Neural cell (in vitro differentiated cells): ENCODE measurements around the gene CENPO. TPM values are rescaled to one million over a fixed set of nuclear protein-coding genes. Genes with fewer than 3 reads are reported as not detected.

Experiments used
- H2AFZ ChIP-seq: fragments of 200-600, 300-800 bp; sonication (generic), shearing (Covaris generic); 2 replicates; pipeline ENCODE4 v1.6.0; 2014; ENCODE audit warnings: low read depth, mild to moderate bottlenecking, antibody characterized with exemption, low read length, moderate library complexity
- H3F3A ChIP-seq: fragments of 200-600 bp; shearing (Covaris generic); 2 replicates; pipeline ENCODE4 v1.6.1; 2016; ENCODE audit warnings: mild to moderate bottlenecking, moderate library complexity, mixed read lengths, antibody characterized with exemption, low read length; ENCODE audit not compliant: insufficient read depth, poor library complexity, severe bottlenecking
- H3K27ac ChIP-seq: fragments of 200-600, 300-800 bp; sonication (generic), shearing (Covaris generic); 2 replicates; pipeline ENCODE4 v1.5.1; 2014; ENCODE audit warnings: mild to moderate bottlenecking, low read length, moderate library complexity
- H3K27me3 ChIP-seq: fragments of 300-800, 200-600 bp; sonication (generic), shearing (Covaris generic); 2 replicates; pipeline ENCODE4 v1.6.0; 2014; ENCODE audit warnings: mild to moderate bottlenecking, low read depth, low read length, moderate library complexity; ENCODE audit not compliant: insufficient read depth
- H3K36me3 ChIP-seq: fragments of 300-800, 200-600 bp; sonication (generic), shearing (Covaris generic); 2 replicates; pipeline ENCODE4 v1.5.1; 2014; ENCODE audit warnings: mild to moderate bottlenecking, antibody characterized with exemption, low read length, moderate library complexity; ENCODE audit not compliant: insufficient read depth
- H3K4me2 ChIP-seq: fragments of 300-800, 200-600 bp; sonication (generic), shearing (Covaris generic); 2 replicates; pipeline ENCODE4 v1.6.0; 2014; ENCODE audit warnings: mild to moderate bottlenecking, low read length
- H3K4me3 ChIP-seq: fragments of 300-800, 200-600 bp; sonication (generic), shearing (Covaris generic); 2 replicates; pipeline ENCODE4 v1.5.1; 2014; ENCODE audit warnings: mild to moderate bottlenecking, low read length, moderate library complexity
- H3K79me2 ChIP-seq: fragments of 200-600 bp; shearing (Covaris generic); replicated peaks from 2 replicates; pipeline ENCODE4 v1.6.0; 2014; ENCODE audit warnings: mild to moderate bottlenecking, low read length, moderate library complexity; ENCODE audit not compliant: insufficient read depth
- H3K9ac ChIP-seq: fragments of 300-800, 200-600 bp; sonication (generic), shearing (Covaris generic); 2 replicates; pipeline ENCODE4 v1.6.1; 2016; ENCODE audit warnings: mild to moderate bottlenecking, low read length, mixed read lengths
- H3K9me2 ChIP-seq: fragments of 200-600 bp; shearing (Covaris generic); 2 replicates; pipeline ENCODE4 v1.6.1; 2016; ENCODE audit warnings: mild to moderate bottlenecking, low read length, mixed read lengths; ENCODE audit not compliant: insufficient read depth
- H3K9me3 ChIP-seq: fragments of 200-600, 300-800 bp; sonication (generic), shearing (Covaris generic); 2 replicates; pipeline ENCODE4 v1.6.1; 2016; ENCODE audit warnings: mild to moderate bottlenecking, mixed run types, low read length, moderate library complexity, mixed read lengths
- H4K20me1 ChIP-seq: fragments of 200-600 bp; shearing (Covaris generic); 2 replicates; pipeline ENCODE4 v1.6.1; 2016; ENCODE audit warnings: mild to moderate bottlenecking, mixed run types; ENCODE audit not compliant: insufficient read depth
- CTCF ChIP-seq: fragments of 450-650 bp; IDR thresholded peaks from 2 replicates; pipeline ENCODE4 v1.5.1; 2014; ENCODE audit warnings: antibody characterized with exemption, mild to moderate bottlenecking, moderate library complexity; ENCODE audit not compliant: poor library complexity, severe bottlenecking
- EP300 ChIP-seq: fragments of 450-650 bp; conservative IDR thresholded peaks from 2 replicates; pipeline ENCODE4 v1.6.1; 2014; ENCODE audit warnings: antibody characterized with exemption, mild to moderate bottlenecking, moderate library complexity; ENCODE audit not compliant: poor library complexity, severe bottlenecking
- EZH2 ChIP-seq: fragments of 200-600, 300-800 bp; shearing (Covaris generic), sonication (generic); IDR thresholded peaks from 2 replicates; pipeline ENCODE4 v1.6.1; 2014; ENCODE audit warnings: antibody characterized with exemption, low read length, borderline replicate concordance, mild to moderate bottlenecking; ENCODE audit not compliant: insufficient read depth, poor library complexity, severe bottlenecking
- MXI1 ChIP-seq: fragments of 450-650 bp; conservative IDR thresholded peaks from 2 replicates; pipeline ENCODE4 v1.6.1; 2014; ENCODE audit warnings: antibody characterized with exemption, mild to moderate bottlenecking; ENCODE audit not compliant: poor library complexity, severe bottlenecking
- RAD21 ChIP-seq: fragments of 450-650 bp; conservative IDR thresholded peaks from 2 replicates; pipeline ENCODE4 v1.6.1; 2014; ENCODE audit warnings: antibody characterized with exemption, mild to moderate bottlenecking, moderate library complexity
- REST ChIP-seq: IDR thresholded peaks from 2 replicates; pipeline ENCODE4 v1.6.1; 2012; ENCODE audit warnings: borderline replicate concordance
- SMC3 ChIP-seq: fragments of 450-650 bp; conservative IDR thresholded peaks from 2 replicates; pipeline ENCODE4 v1.6.1; 2014; ENCODE audit warnings: antibody characterized with exemption, mild to moderate bottlenecking, moderate library complexity; ENCODE audit not compliant: poor library complexity
- polyA plus RNA-seq: library from polyadenylated mRNA; depleted of rRNA; stranded (reverse); fragments of >200 nt; gene quantifications from 2 replicates; pipeline ENCODE4 v1.2.3, GENCODE V29; 2014

Gene CENPO
- polyA plus RNA-seq, 1 donor from 2014 or later = 4.4 TPM

GRCh38 chr2:24826773-24827145 is 33.5 kb downstream of the CENPO start:
- H3K4me2 ChIP-seq = no peak overlapping the region
- TF ChIP-seq MXI1 = no peak
- no peak for TF ChIP-seq CTCF
- TF ChIP-seq REST = no peak
- no peak for TF ChIP-seq EZH2
- no peak for TF ChIP-seq RAD21
- H3K27me3 ChIP-seq = no peaks in the 10 kb centered on the region
- no peaks in the 10 kb centered on the region for H3F3A ChIP-seq
- no peaks in the 10 kb centered on the region for H3K79me2 ChIP-seq
- no peak overlapping the region for H2AFZ ChIP-seq
- H3K9me3 ChIP-seq = no peaks in the 10 kb centered on the region
- no peak overlapping the region for H3K27ac ChIP-seq
- no peaks in the 10 kb centered on the region for H3K36me3 ChIP-seq
- no peaks in the 10 kb centered on the region for H3K9me2 ChIP-seq
- H3K9ac ChIP-seq = no peak overlapping the region
- H3K4me3 ChIP-seq = no peak overlapping the region
- no peaks in the 10 kb centered on the region for H4K20me1 ChIP-seq

GRCh38 chr2:24827321-24828237 is 34.4 kb downstream of the CENPO start:
- TF ChIP-seq MXI1 (no peak), CTCF (peak; percentile 94), SMC3 (peak; percentile 92), EP300 (no peak), RAD21 (peak; percentile 95)
- no peaks in the 10 kb centered on the region for H3K79me2 ChIP-seq
- H3F3A ChIP-seq = no peaks in the 10 kb centered on the region
- no peaks in the 10 kb centered on the region for H4K20me1 ChIP-seq
- H3K4me3 ChIP-seq = no peak overlapping the region
- no peaks in the 10 kb centered on the region for H3K36me3 ChIP-seq
- no peaks in the 10 kb centered on the region for H3K9me2 ChIP-seq
- no peak overlapping the region for H3K9ac ChIP-seq
- no peak overlapping the region for H2AFZ ChIP-seq
- no peak overlapping the region for H3K27ac ChIP-seq
- no peaks in the 10 kb centered on the region for H3K27me3 ChIP-seq
- no peaks in the 10 kb centered on the region for H3K9me3 ChIP-seq
- no peak overlapping the region for H3K4me2 ChIP-seq
